Osteoblast (primary cell): ENCODE results near the gene ADARB2. TPM values are rescaled to one million over a fixed set of nuclear protein-coding genes. Genes with fewer than 3 reads are reported as not detected.

Experiments
- DNase-seq: peaks from one replicate; pipeline ENCODE4 v3.0.0; 2011; ENCODE audit warnings: low spot score, mixed read lengths; ENCODE audit not compliant: insufficient read length; ENCODE audit errors: missing footprints
- H2AFZ ChIP-seq: 2 replicates; pipeline ENCODE4 v1.6.0; 2011; ENCODE audit warnings: mild to moderate bottlenecking, low read length
- H3K27ac ChIP-seq: 2 replicates; pipeline ENCODE4 v1.5.1; 2011; ENCODE audit warnings: mild to moderate bottlenecking, low read depth, low read length, moderate library complexity
- H3K27me3 ChIP-seq: 2 replicates; pipeline ENCODE4 v1.6.0; 2012; ENCODE audit warnings: mild to moderate bottlenecking, control low read depth, inconsistent platforms, low read length, moderate library complexity; ENCODE audit not compliant: insufficient read depth
- H3K36me3 ChIP-seq: 2 replicates; pipeline ENCODE4 v1.5.1; 2011; ENCODE audit warnings: mild to moderate bottlenecking, low read length, control low read depth, moderate library complexity; ENCODE audit not compliant: insufficient read depth
- H3K4me1 ChIP-seq: 2 replicates; pipeline ENCODE4 v1.5.1; 2011; ENCODE audit warnings: mild to moderate bottlenecking, low read length, control low read depth, moderate library complexity; ENCODE audit not compliant: insufficient read depth
- H3K4me2 ChIP-seq: 2 replicates; pipeline ENCODE4 v1.6.0; 2011; ENCODE audit warnings: mild to moderate bottlenecking, low read length; ENCODE audit not compliant: insufficient read depth
- H3K4me3 ChIP-seq: fragments of 200-600 bp; sonication (generic); 3 replicates; pipeline ENCODE4 v1.5.1; 2012; ENCODE audit warnings: mild to moderate bottlenecking, low read length, inconsistent platforms; ENCODE audit not compliant: insufficient read depth
- H3K79me2 ChIP-seq: 2 replicates; pipeline ENCODE4 v1.6.0; 2012; ENCODE audit warnings: mild to moderate bottlenecking, low read length, control low read depth, inconsistent platforms; ENCODE audit not compliant: insufficient read depth
- H3K9me3 ChIP-seq: 2 replicates; pipeline ENCODE4 v1.5.1; 2011; ENCODE audit warnings: low read depth, low read length, control low read depth
- H4K20me1 ChIP-seq: 2 replicates; pipeline ENCODE4 v1.6.0; 2012; ENCODE audit warnings: mild to moderate bottlenecking, low read length, control low read depth; ENCODE audit not compliant: insufficient read depth
- total RNA-seq: library from RNA; depleted of rRNA; stranded (reverse); fragments of >200 nt; gene quantifications from 2 replicates; pipeline ENCODE4 v1.2.3, GENCODE V29; 2012
- TF ChIP-seq, protein P1 (sequence below): IDR thresholded peaks from 2 replicates; pipeline ENCODE4 v1.5.1; 2011; ENCODE audit warnings: mild to moderate bottlenecking, low read depth, low read length, moderate library complexity; ENCODE audit errors: extremely low read depth

Gene ADARB2
- total RNA-seq, 1 donor, result not detected

DNA sequence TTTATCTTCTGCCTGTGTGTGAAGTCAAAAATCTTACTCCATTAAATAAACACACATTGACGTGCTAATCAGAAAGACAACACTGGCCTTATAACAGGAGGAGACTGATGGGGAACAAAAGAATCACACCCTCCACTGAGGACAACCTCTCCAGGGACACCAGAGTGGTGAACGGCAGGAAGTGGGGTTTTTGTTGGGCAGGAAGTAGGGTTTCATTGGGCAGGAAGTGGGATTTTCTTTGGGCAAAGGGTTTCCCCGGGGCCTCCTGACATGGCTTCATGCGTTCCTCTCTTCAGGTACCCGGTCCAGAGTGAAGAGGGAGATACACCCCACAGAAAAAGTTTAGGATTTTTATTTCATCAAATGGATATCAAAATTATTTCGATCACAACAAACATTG is 30.6 kb downstream of the ADARB2 start:
- Histone ChIP-seq H4K20me1 (no peaks in the 10 kb centered on the region), H3K4me3 (no peak overlapping the region), H3K4me1 (no peaks in the 10 kb centered on the region), H3K27me3 (no peaks in the 10 kb centered on the region), H3K4me2 (no peak overlapping the region), H3K36me3 (no peaks in the 10 kb centered on the region), H3K9me3 (peaks cover 3% of the 10 kb centered on the region), H2AFZ (no peak overlapping the region), H3K79me2 (no peaks in the 10 kb centered on the region), H3K27ac (no peak overlapping the region)
- no peak for DNase-seq
- TF ChIP-seq, protein P1, sequence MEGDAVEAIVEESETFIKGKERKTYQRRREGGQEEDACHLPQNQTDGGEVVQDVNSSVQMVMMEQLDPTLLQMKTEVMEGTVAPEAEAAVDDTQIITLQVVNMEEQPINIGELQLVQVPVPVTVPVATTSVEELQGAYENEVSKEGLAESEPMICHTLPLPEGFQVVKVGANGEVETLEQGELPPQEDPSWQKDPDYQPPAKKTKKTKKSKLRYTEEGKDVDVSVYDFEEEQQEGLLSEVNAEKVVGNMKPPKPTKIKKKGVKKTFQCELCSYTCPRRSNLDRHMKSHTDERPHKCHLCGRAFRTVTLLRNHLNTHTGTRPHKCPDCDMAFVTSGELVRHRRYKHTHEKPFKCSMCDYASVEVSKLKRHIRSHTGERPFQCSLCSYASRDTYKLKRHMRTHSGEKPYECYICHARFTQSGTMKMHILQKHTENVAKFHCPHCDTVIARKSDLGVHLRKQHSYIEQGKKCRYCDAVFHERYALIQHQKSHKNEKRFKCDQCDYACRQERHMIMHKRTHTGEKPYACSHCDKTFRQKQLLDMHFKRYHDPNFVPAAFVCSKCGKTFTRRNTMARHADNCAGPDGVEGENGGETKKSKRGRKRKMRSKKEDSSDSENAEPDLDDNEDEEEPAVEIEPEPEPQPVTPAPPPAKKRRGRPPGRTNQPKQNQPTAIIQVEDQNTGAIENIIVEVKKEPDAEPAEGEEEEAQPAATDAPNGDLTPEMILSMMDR, result no peak

DNA sequence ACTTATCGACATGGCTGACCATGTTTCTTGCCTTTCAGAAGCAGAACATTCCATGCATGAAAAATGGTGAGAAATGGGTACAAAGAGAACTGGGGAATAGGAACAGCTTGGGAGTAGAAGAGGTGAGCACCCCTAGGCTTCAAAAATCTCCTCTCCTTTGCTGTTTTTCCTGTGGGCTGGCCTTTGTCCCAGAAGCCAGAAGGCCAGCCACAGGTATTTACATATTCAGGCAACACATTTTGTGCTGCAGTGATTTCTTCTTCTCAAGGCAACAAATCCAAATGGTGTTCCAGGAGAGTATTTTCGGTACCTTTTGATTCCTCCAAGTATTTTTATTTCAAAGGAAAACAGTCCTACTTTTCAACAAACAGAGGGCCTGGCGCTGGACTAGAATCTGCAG is 31.1 kb downstream of the ADARB2 start:
- H3K27ac ChIP-seq, result no peak overlapping the region
- H3K36me3 ChIP-seq, result no peaks in the 10 kb centered on the region
- no peak overlapping the region for H2AFZ ChIP-seq
- H3K4me1 ChIP-seq, result no peaks in the 10 kb centered on the region
- no peaks in the 10 kb centered on the region for H3K27me3 ChIP-seq
- no peak for DNase-seq
- TF ChIP-seq, protein P1, result no peak
- no peak overlapping the region for H3K4me2 ChIP-seq
- no peak overlapping the region for H3K4me3 ChIP-seq
- peaks cover 3% of the 10 kb centered on the region for H3K9me3 ChIP-seq
- H3K79me2 ChIP-seq, result no peaks in the 10 kb centered on the region
- no peaks in the 10 kb centered on the region for H4K20me1 ChIP-seq

DNA sequence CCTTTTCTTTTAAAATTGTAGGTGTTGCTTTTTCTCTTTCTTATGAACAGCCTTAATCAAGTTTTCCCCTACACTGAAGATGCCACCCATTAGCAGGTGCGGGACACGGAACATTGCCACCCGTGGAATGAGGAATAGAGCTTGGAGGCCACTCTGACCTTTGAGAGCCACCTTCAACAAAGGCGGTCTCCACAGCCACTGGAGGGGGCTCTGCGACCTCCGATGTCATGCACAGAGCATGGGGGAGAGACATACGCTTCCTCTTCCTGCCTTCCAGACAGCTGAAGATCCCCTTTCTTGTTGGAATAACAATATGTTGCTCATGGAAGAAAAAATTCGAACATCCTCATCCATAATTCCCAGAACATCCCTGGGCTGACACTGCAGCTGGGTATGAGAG is 39.1 kb downstream of the ADARB2 start:
- H3K4me1 ChIP-seq, result no peaks in the 10 kb centered on the region
- H3K27me3 ChIP-seq, result no peaks in the 10 kb centered on the region
- no peak overlapping the region for H2AFZ ChIP-seq
- H3K4me3 ChIP-seq, result no peak overlapping the region
- no peaks in the 10 kb centered on the region for H3K79me2 ChIP-seq
- no peak overlapping the region for H3K4me2 ChIP-seq
- H3K9me3 ChIP-seq, result no peaks in the 10 kb centered on the region
- H4K20me1 ChIP-seq, result no peaks in the 10 kb centered on the region
- DNase-seq, result peak; percentile 45
- TF ChIP-seq, protein P1, result no peak
- no peak overlapping the region for H3K27ac ChIP-seq
- H3K36me3 ChIP-seq, result no peaks in the 10 kb centered on the region

DNA sequence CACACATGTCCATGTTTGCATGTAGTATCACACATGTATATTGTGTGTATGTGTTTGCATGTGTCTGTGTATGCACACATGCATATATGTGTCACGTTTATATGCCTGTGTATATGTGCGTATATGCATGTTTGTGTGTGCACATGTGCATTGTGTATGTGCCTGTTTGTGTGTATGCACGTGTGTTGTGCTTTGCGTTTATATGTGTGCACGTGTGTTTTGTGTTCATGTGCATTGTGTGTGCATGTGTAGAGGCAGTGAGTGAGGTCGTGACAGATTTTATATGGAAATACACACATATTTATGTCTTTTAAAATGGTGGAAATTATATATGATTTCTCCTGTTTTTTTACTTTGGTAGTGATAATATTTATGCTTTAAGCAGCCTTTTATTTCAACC is 41.2 kb downstream of the ADARB2 start:
- Histone ChIP-seq H3K79me2 (no peaks in the 10 kb centered on the region), H2AFZ (no peak overlapping the region), H3K27ac (no peak overlapping the region), H3K4me3 (no peak overlapping the region), H4K20me1 (no peaks in the 10 kb centered on the region), H3K9me3 (no peaks in the 10 kb centered on the region), H3K36me3 (no peaks in the 10 kb centered on the region), H3K4me1 (no peaks in the 10 kb centered on the region), H3K4me2 (no peak overlapping the region), H3K27me3 (no peaks in the 10 kb centered on the region)
- DNase-seq, result no peak
- TF ChIP-seq, protein P1, result no peak
